Measurements from ENCODE around the gene TRAK2. TPM values are rescaled to one million over a fixed set of nuclear protein-coding genes. Genes with fewer than 3 reads are reported as not detected.

Gene TRAK2
- total and polyA plus RNA-seq, 9 of the 15 experiments (the other 6 are each of a cell fraction or from before 2014, with no cell fraction given), result 3.4 to 10.4 (median 7.3) TPM

DNA sequence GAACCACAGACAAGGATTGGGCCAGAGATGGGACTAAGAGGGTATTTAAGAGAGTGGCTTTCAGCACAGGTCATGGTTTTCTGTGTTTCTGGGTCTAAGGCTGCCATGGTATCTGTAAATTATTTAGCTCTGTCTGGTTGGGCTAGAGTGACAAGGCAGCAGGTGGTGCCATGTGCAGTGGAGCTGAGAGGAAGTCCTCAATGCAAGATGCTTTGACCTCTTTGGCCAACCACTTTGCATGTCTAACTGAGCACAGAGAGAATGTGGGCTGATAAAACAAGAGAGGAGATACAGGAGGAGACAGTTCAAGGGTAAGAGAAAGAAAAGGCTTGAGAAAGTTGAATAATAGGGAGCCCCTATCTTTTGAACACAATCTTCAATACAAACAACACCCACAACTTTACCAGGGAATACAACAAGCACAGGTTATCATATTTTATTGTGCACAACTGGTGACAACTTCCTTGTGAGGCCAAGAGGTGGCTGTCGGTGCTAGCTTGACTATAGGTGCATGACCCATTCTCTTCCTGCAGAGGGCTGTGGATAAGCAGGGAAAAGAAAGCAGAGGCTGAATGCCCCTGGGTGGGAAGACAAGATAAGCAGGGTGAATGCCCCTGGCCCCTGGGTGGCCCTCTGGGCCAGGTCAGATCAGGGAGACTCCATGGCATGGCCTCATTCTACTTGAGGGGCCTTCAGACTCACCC, 106.4 kb downstream of the TRAK2 start (continued):
- TF ChIP-seq REST (IDR thresholded peaks at IDR 0.05; ENCODE audit: borderline replicate concordance) (peak; percentile 29), REST (CRISPR knock-in tag; IDR thresholded peaks at IDR 0.05; ENCODE audit: low read depth) (no peak), CBFA2T3 (IDR thresholded peaks at IDR 0.05) (peak; percentile 12; the same call in 1 of the 2 replicates), RAD21 (CRISPR knock-in tag; conservative IDR thresholded peaks at IDR 0.05 in 1 of 2, IDR thresholded peaks at IDR 0.05 in 1 of 2) (peak in 1 of 2 experiments; percentile 72; a peak in 2 of 4 replicates), SMC3 (conservative IDR thresholded peaks at IDR 0.05; ENCODE audit: insufficient read depth, low read depth, low read length) (peak; percentile 61)

Measured in K562 (cell line).